Body of pancreas (tissue), 4 donors: ENCODE measurements around the gene LMBR1.

Experiments
- CTCF ChIP-seq, 7 experiments: fragments of 450-650 bp in 4 of 7; fragments of 200-600 bp in 3 of 7; sonication (generic) in 3 of 7; IDR thresholded peaks; one replicate each; pipeline ENCODE4 v1.5.1; 2016 to 2019; ENCODE audit warnings: antibody characterized with exemption in 7 of 7
- POLR2A ChIP-seq, 3 donors: fragments of 450-650 bp; IDR thresholded peaks; one replicate each; pipeline ENCODE4 v1.6.1; 2016; ENCODE audit warnings: antibody characterized with exemption in 3 of 3, mild to moderate bottlenecking in 2 of 3

GRCh38 chr7:156935250-156935649 is 42.3 kb upstream of the LMBR1 start:
- TF ChIP-seq CTCF (IDR thresholded peaks at IDR 0.05), result no peak
- no peak for TF ChIP-seq POLR2A (IDR thresholded peaks at IDR 0.05)
